ENCODE data around the gene GRM1.

GRCh38 chr6:146357578-146358430 lies 328.9 kb downstream of the GRM1 start:
- TF ChIP-seq FOXK2 (IDR thresholded peaks at IDR 0.05) (no peak), SP1 (IDR thresholded peaks at IDR 0.05) (no peak), LEF1 (IDR thresholded peaks at IDR 0.05; ENCODE audit: borderline replicate concordance) (no peak), ELF4 (IDR thresholded peaks at IDR 0.05) (no peak), FOXM1 (IDR thresholded peaks at IDR 0.05; ENCODE audit: borderline replicate concordance) (no peak), NFRKB (IDR thresholded peaks at IDR 0.05) (no peak), SUZ12 (IDR thresholded peaks at IDR 0.05) (no peak), TARDBP (IDR thresholded peaks at IDR 0.05) (no peak), FOXA1 (IDR thresholded peaks at IDR 0.05) (no peak), L3MBTL2 (conservative IDR thresholded peaks at IDR 0.05) (no peak), CTBP1 (IDR thresholded peaks at IDR 0.05; ENCODE audit: borderline replicate concordance) (no peak), ARNT (IDR thresholded peaks at IDR 0.05) (no peak)
- TF ChIP-seq, protein P1, sequence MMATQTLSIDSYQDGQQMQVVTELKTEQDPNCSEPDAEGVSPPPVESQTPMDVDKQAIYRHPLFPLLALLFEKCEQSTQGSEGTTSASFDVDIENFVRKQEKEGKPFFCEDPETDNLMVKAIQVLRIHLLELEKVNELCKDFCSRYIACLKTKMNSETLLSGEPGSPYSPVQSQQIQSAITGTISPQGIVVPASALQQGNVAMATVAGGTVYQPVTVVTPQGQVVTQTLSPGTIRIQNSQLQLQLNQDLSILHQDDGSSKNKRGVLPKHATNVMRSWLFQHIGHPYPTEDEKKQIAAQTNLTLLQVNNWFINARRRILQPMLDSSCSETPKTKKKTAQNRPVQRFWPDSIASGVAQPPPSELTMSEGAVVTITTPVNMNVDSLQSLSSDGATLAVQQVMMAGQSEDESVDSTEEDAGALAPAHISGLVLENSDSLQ (IDR thresholded peaks at IDR 0.05) = no peak
